NCI-H345 (cell line): Measurements from ENCODE around the gene MMP15.

ENCODE experiments used
- DNase-seq: peaks from one replicate; lab custom pipeline; 2025; lab: John Stamatoyannopoulos, UW

The MMP15 gene

GRCh38 chr16:58035356-58036170, 10.0 kb downstream of the MMP15 start:
- DNase-seq = no peak

- DNase-seq = no peak
Measured at GRCh38 chr16:58036943-58037342, 11.4 kb downstream of the MMP15 start.

- no peak for DNase-seq
Measured at GRCh38 chr16:58037365-58038057, 12.0 kb downstream of the MMP15 start.

GRCh38 chr16:58038219-58038641, 12.7 kb downstream of the MMP15 start:
- DNase-seq = no peak

GRCh38 chr16:58039829-58040495, 14.4 kb downstream of the MMP15 start:
- no peak for DNase-seq

GRCh38 chr16:58040496-58040846, 14.9 kb downstream of the MMP15 start:
- DNase-seq = no peak

GRCh38 chr16:58040945-58041627, 15.5 kb downstream of the MMP15 start:
- DNase-seq = no peak

GRCh38 chr16:58041628-58041955, 16.0 kb downstream of the MMP15 start:
- no peak for DNase-seq

- no peak for DNase-seq
Measured at GRCh38 chr16:58042001-58042885, 16.7 kb downstream of the MMP15 start.

GRCh38 chr16:58042886-58043515, 17.4 kb downstream of the MMP15 start:
- no peak for DNase-seq

GRCh38 chr16:58043571-58044155, 18.1 kb downstream of the MMP15 start:
- no peak for DNase-seq

- DNase-seq = no peak
Measured at GRCh38 chr16:58044266-58045019, 18.9 kb downstream of the MMP15 start.

GRCh38 chr16:58045096-58045495, 19.5 kb downstream of the MMP15 start:
- DNase-seq = no peak

- DNase-seq = no peak
Measured at GRCh38 chr16:58046054-58046881, 20.7 kb downstream of the MMP15 start.

GRCh38 chr16:58046936-58047335, 21.4 kb downstream of the MMP15 start:
- no peak for DNase-seq

- DNase-seq = no peak
Measured at GRCh38 chr16:58047557-58048348, 22.2 kb downstream of the MMP15 start.

GRCh38 chr16:58048494-58049231, 23.1 kb downstream of the MMP15 start:
- DNase-seq = no peak
